NB4 (cell line): ENCODE measurements around the gene SVOP.

ENCODE experiments used
- CTCF ChIP-seq: IDR thresholded peaks from one replicate; pipeline ENCODE4 v1.5.1; 2012; ENCODE audit warnings: low read depth, low read length
- MAX ChIP-seq: IDR thresholded peaks from 2 replicates; pipeline ENCODE4 v1.6.1; 2011; ENCODE audit warnings: low read depth, low read length
- MYC ChIP-seq: IDR thresholded peaks from 2 replicates; pipeline ENCODE4 v1.6.1; 2011; ENCODE audit warnings: low read depth, low read length
- POLR2A ChIP-seq: IDR thresholded peaks from 2 replicates; pipeline ENCODE4 v1.6.1; 2011; ENCODE audit warnings: mild to moderate bottlenecking; ENCODE audit not compliant: insufficient read length; ENCODE audit errors: extremely low read depth

GRCh38 chr12:109065154-109065852 lies 44.4 kb upstream of the SVOP start:
- TF ChIP-seq CTCF (no peak), POLR2A (no peak), MYC (no peak), MAX (no peak)
